Progenitor cell of endocrine pancreas (in vitro differentiated cells): ENCODE measurements around the gene C15orf61. TPM values are rescaled to one million over a fixed set of nuclear protein-coding genes. Genes with fewer than 3 reads are reported as not detected.

Source experiments
- DNase-seq: peaks from one replicate; pipeline ENCODE4 v3.0.0; 2021; ENCODE audit warnings: low spot score; ENCODE audit not compliant: unreplicated experiment
- H3K27ac Mint-ChIP-seq: 2 replicates; pipeline ENCODE4 v1.8.0; 2021; ENCODE audit warnings: mild to moderate bottlenecking, moderate library complexity, mixed read lengths
- H3K27me3 Mint-ChIP-seq: 2 replicates; pipeline ENCODE4 v1.8.0; 2021; ENCODE audit warnings: mixed read lengths
- H3K36me3 Mint-ChIP-seq: 2 replicates; pipeline ENCODE4 v1.8.0; 2022; ENCODE audit warnings: mixed read lengths; ENCODE audit not compliant: insufficient read depth
- H3K4me1 Mint-ChIP-seq: 2 replicates; pipeline ENCODE4 v1.8.0; 2021; ENCODE audit warnings: low read depth, mixed read lengths
- H3K4me3 Mint-ChIP-seq: 2 replicates; pipeline ENCODE4 v1.8.0; 2021; ENCODE audit warnings: low read depth, mild to moderate bottlenecking, moderate library complexity, mixed read lengths
- H3K9me3 Mint-ChIP-seq: 2 replicates; pipeline ENCODE4 v1.8.0; 2021; ENCODE audit warnings: low read depth, mixed read lengths
- total RNA-seq: library from RNA; stranded (reverse); gene quantifications from 2 replicates; pipeline ENCODE4 v1.2.1, GENCODE V29; 2021
- TF ChIP-seq, protein P1 (sequence below): fragments of 200-600 bp; sonication (generic); IDR thresholded peaks from one replicate; pipeline ENCODE4 v1.5.0; 2021; ENCODE audit warnings: antibody characterized with exemption, mild to moderate bottlenecking; ENCODE audit not compliant: unreplicated experiment

C15orf61 gene
- total RNA-seq, 1 donor from 2014 or later = 9.6 TPM

DNA sequence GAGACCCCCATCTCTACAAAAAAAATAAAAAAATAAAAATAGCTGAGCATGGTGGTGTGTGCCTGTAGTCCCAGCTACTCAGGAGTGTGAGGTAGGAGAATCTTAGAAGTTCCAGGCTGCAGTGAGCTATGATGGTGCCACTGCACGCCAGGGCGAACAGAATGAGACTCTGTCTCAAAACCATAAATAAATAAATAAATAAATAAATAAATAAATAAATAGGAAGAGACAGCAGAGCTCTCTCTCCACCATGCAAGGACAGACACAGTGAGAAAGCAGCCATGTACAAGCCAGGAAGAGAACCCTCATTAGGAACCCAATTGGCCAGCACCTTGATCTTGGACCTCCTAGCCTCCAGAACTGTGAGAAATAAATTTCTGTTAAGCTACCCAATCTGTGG, 5.4 kb upstream of the C15orf61 start:
- no peaks in the 10 kb centered on the region for H3K4me1 Mint-ChIP-seq
- no peak for DNase-seq

GRCh38 chr15:67520321-67521028, 456 bp upstream of the C15orf61 start:
- Mint-ChIP-seq H3K36me3 (peaks cover 6% of the 10 kb centered on the region), H3K9me3 (no peaks in the 10 kb centered on the region), H3K27ac (peak overlapping the region; percentile 97), H3K4me1 (peaks cover 19% of the 10 kb centered on the region), H3K4me3 (peak overlapping the region; percentile 81), H3K27me3 (no peaks in the 10 kb centered on the region)
- no peak for DNase-seq
- TF ChIP-seq, protein P1, sequence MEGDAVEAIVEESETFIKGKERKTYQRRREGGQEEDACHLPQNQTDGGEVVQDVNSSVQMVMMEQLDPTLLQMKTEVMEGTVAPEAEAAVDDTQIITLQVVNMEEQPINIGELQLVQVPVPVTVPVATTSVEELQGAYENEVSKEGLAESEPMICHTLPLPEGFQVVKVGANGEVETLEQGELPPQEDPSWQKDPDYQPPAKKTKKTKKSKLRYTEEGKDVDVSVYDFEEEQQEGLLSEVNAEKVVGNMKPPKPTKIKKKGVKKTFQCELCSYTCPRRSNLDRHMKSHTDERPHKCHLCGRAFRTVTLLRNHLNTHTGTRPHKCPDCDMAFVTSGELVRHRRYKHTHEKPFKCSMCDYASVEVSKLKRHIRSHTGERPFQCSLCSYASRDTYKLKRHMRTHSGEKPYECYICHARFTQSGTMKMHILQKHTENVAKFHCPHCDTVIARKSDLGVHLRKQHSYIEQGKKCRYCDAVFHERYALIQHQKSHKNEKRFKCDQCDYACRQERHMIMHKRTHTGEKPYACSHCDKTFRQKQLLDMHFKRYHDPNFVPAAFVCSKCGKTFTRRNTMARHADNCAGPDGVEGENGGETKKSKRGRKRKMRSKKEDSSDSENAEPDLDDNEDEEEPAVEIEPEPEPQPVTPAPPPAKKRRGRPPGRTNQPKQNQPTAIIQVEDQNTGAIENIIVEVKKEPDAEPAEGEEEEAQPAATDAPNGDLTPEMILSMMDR = no peak

More for the DNA sequence above, 5.4 kb upstream of the C15orf61 start:
- H3K4me3 Mint-ChIP-seq = no peak overlapping the region
- no peaks in the 10 kb centered on the region for H3K9me3 Mint-ChIP-seq
- TF ChIP-seq, protein P1 = no peak
- no peak overlapping the region for H3K27ac Mint-ChIP-seq
- peaks cover 18% of the 10 kb centered on the region for H3K36me3 Mint-ChIP-seq
- H3K27me3 Mint-ChIP-seq = no peaks in the 10 kb centered on the region

DNA sequence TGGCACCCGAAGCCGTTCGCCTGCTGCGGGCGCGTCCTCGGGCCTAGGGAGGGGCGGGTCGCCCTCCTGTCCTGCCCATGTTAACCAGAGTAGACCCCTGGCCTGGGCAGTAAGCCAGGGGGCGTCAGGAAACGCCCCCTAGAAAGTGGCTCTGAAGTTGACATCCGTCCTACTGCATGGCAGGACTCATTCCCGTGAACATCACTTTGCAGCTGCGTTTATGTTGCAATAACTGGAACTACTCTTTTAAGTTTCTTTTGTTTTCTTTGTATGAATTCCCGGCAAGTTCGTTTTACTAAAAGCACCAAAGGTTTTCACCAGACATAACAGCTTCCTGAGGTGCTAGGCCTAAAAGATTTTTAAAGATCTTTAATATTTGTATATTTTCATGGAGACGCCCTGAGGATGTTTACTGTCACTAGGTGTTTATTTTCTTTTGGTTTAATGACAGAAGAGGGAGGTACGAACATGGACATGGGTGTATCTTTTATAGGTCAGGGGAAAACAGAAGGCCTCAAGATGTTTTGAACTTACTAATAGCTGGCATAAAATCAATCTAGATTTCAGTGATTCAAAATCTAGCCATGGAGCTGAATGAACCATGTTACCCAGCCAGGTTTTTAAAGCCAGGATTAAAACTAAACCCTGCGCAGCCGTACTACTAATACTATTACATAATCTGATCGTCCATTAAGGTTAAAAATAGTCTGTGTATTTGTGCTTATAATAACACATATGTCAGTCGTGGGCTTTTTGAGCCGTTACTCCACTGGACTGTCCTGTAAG, 1.0 kb downstream of the C15orf61 start:
- no peak for DNase-seq
- Mint-ChIP-seq H3K9me3 (no peaks in the 10 kb centered on the region), H3K27ac (peak overlapping the region; percentile 98), H3K36me3 (peaks cover 6% of the 10 kb centered on the region), H3K27me3 (no peaks in the 10 kb centered on the region), H3K4me1 (peaks cover 21% of the 10 kb centered on the region), H3K4me3 (peak overlapping the region; percentile 87)
- TF ChIP-seq, protein P1 = no peak

DNA sequence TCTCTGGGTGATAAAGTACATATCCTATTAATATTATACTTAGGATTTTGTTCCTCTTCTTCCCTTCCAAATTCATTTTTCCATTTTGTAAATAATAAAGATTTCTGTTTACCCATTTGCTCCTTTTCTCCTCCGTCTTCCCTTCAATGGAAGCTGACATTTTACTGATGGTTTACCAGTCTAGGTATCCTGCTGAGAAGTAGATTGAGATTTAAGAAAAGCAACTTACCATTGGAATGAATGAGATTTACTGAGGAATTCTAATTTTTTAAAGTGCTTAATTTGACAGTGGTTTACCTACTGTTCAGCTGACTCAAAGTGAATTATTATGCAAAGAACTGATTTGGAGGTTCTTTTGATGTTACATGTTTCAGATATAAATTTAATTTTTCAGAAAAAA, 2.4 kb downstream of the C15orf61 start:
- H3K27ac Mint-ChIP-seq = peak overlapping the region; percentile 6

DNA sequence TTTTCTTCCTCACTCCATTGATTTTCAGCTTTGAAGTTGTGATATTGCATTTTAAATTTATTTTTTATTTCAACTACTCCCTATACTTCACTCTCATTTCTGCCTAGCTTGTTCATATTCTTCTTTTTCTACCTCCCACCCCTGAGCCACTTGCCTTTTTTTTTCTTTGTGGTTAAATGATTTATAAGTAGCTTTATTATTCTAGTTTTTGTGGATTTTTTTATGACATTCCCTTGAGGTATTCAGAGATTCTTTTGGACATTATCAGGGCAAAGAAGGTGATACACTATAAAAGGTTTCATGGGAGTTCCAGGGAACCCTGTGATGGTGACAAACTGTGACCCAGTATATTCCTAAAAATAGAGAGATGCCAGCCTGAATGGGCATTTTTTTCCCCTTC, 3.3 kb downstream of the C15orf61 start:
- no peak for DNase-seq
- TF ChIP-seq, protein P1 = no peak
- Mint-ChIP-seq H3K27me3 (no peaks in the 10 kb centered on the region), H3K9me3 (no peaks in the 10 kb centered on the region), H3K36me3 (no peaks in the 10 kb centered on the region), H3K4me1 (peaks cover 35% of the 10 kb centered on the region), H3K27ac (no peak overlapping the region), H3K4me3 (no peak overlapping the region)

More for the DNA sequence above, 2.4 kb downstream of the C15orf61 start:
- Mint-ChIP-seq H3K4me1 (peaks cover 32% of the 10 kb centered on the region), H3K4me3 (peak overlapping the region; percentile 49), H3K36me3 (peaks cover 3% of the 10 kb centered on the region), H3K9me3 (no peaks in the 10 kb centered on the region), H3K27me3 (no peaks in the 10 kb centered on the region)
- no peak for DNase-seq
- TF ChIP-seq, protein P1 = no peak
